Endothelial cell of umbilical vein (primary cell): ENCODE measurements around the gene CDIPT. TPM values are rescaled to one million over a fixed set of nuclear protein-coding genes. Genes with fewer than 3 reads are reported as not detected.

Experiments used
- BruUV-seq: library from RNA; stranded (reverse); fragments of 400-500 nt; replicated peaks from 2 replicates; lab custom pipeline; 2021; lab: Mats Ljungman, UMichigan
- CTCF ChIA-PET: fragments of 300-600, 350-600 bp; sonication (Branson Sonifier 250); formaldehyde crosslinking; loops from one replicate; lab custom pipeline; 2021; ENCODE audit warnings: antibody characterized with exemption, inconsistent platforms; lab: Charles Lee
- POLR2A ChIA-PET: fragments of 300-600, 350-600 bp; sonication (Branson Sonifier 250); formaldehyde crosslinking; loops from one replicate; lab custom pipeline; 2021; ENCODE audit warnings: antibody characterized with exemption, inconsistent platforms; lab: Charles Lee
- DNase-seq: peaks from one replicate; pipeline ENCODE4 v3.0.0-alpha.2; 2011; ENCODE audit warnings: low read depth, low spot score
- FAIRE-seq: peaks from 2 replicates; lab custom pipeline; 2011; peaks lifted over from hg19 to GRCh38; lab: Jason Lieb, UNC
- H2AFZ ChIP-seq: 2 replicates; pipeline ENCODE4 v1.6.0; 2012; ENCODE audit warnings: low read depth, low read length, control low read depth, inconsistent platforms
- H3K27ac ChIP-seq: 2 replicates; pipeline ENCODE4 v1.5.1; 2011; ENCODE audit warnings: low read depth, mild to moderate bottlenecking, control low read depth, low read length, moderate library complexity; ENCODE audit not compliant: insufficient read depth
- H3K27me3 ChIP-seq, 2 experiments: 2 replicates each; pipeline versions ENCODE4 v1.6.0 to v1.6.1; 2011; ENCODE audit warnings: low read length in 2 of 2, mixed read lengths in 1 of 2; ENCODE audit not compliant: control insufficient read depth in 2 of 2, insufficient read depth in 2 of 2
- H3K36me3 ChIP-seq, 2 experiments: 2 replicates in 1 of 2; 3 replicates in 1 of 2; pipeline ENCODE4 v1.5.1; 2011; ENCODE audit warnings: low read length in 2 of 2, mild to moderate bottlenecking in 1 of 2, moderate library complexity in 1 of 2; ENCODE audit not compliant: control insufficient read depth in 2 of 2, insufficient read depth in 2 of 2; ENCODE audit errors: extremely low read depth in 1 of 2
- H3K4me1 ChIP-seq: 3 replicates; pipeline ENCODE4 v1.5.1; 2011; ENCODE audit warnings: mild to moderate bottlenecking, low read length; ENCODE audit not compliant: control insufficient read depth, insufficient read depth; ENCODE audit errors: extremely low read depth
- H3K4me2 ChIP-seq: 2 replicates; pipeline ENCODE4 v1.6.1; 2011; ENCODE audit warnings: low read length, control low read depth, mixed read lengths; ENCODE audit not compliant: insufficient read depth
- H3K4me3 ChIP-seq, 3 experiments: fragments of 200-600 bp in 1 of 3; sonication (generic), shearing (Covaris generic) in 1 of 3; replicated peaks in 1 of 3; 2 replicates each; pipeline ENCODE4 v1.5.1; 2011 to 2016; ENCODE audit warnings: control low read depth in 3 of 3, low read length in 3 of 3, mild to moderate bottlenecking in 2 of 3, inconsistent platforms in 1 of 3, low read depth in 1 of 3, moderate library complexity in 1 of 3; ENCODE audit not compliant: insufficient read depth in 1 of 3
- H3K79me2 ChIP-seq: 2 replicates; pipeline ENCODE4 v1.6.0; 2012; ENCODE audit warnings: low read length, inconsistent platforms; ENCODE audit not compliant: control insufficient read depth, insufficient read depth
- H3K9ac ChIP-seq: replicated peaks from 2 replicates; pipeline ENCODE3; 2011; ENCODE audit warnings: low read length, control low read depth; ENCODE audit not compliant: insufficient read depth; ENCODE audit errors: extremely low read depth
- H3K9me1 ChIP-seq: replicated peaks from 3 replicates; pipeline ENCODE4 v1.6.0; 2011; ENCODE audit warnings: mild to moderate bottlenecking, low read length; ENCODE audit not compliant: control insufficient read depth, insufficient read depth; ENCODE audit errors: extremely low read depth
- H3K9me3 ChIP-seq: replicated peaks from 2 replicates; pipeline ENCODE4 v1.5.1; 2012; ENCODE audit warnings: low read length, inconsistent platforms; ENCODE audit not compliant: control insufficient read depth, insufficient read depth
- H4K20me1 ChIP-seq: replicated peaks from 2 replicates; pipeline ENCODE3; 2011; ENCODE audit warnings: mild to moderate bottlenecking, low read length; ENCODE audit not compliant: control insufficient read depth, insufficient read depth; ENCODE audit errors: extremely low read depth
- CTCF ChIP-seq, 2 donors: IDR thresholded peaks; 1 replicate in 1 of 2; 2 replicates in 1 of 2; pipeline ENCODE4 v1.5.1; 2011; ENCODE audit warnings: low read length in 2 of 2, mild to moderate bottlenecking in 2 of 2, moderate library complexity in 2 of 2, control low read depth in 1 of 2, inconsistent platforms in 1 of 2, low read depth in 1 of 2; ENCODE audit not compliant: insufficient read depth in 1 of 2; ENCODE audit errors: extremely low read depth in 1 of 2
- EZH2 ChIP-seq: IDR thresholded peaks from 2 replicates; pipeline ENCODE4 v1.6.1; 2012; ENCODE audit warnings: borderline replicate concordance, low read depth, mild to moderate bottlenecking, moderate library complexity, low read length, inconsistent platforms; ENCODE audit not compliant: severe bottlenecking
- FOS ChIP-seq: IDR thresholded peaks from 2 replicates; pipeline ENCODE4 v1.6.1; 2011; ENCODE audit warnings: mild to moderate bottlenecking, low read length, moderate library complexity, borderline replicate concordance; ENCODE audit not compliant: insufficient read depth
- JUN ChIP-seq: IDR thresholded peaks from 2 replicates; pipeline ENCODE4 v1.6.1; 2011; ENCODE audit warnings: borderline replicate concordance, low read depth; ENCODE audit not compliant: insufficient read length, insufficient read depth
- MAX ChIP-seq: IDR thresholded peaks from 2 replicates; pipeline ENCODE4 v1.6.1; 2011; ENCODE audit not compliant: insufficient read depth, insufficient read length
- MYC ChIP-seq: IDR thresholded peaks from one replicate; pipeline ENCODE4 v1.6.1; 2011; ENCODE audit warnings: mild to moderate bottlenecking, low read depth, low read length
- POLR2A ChIP-seq: IDR thresholded peaks from 2 replicates; pipeline ENCODE4 v1.6.1; 2012; ENCODE audit warnings: low read depth, mild to moderate bottlenecking, control low read depth, low read length
- POLR2AphosphoS5 ChIP-seq: IDR thresholded peaks from 2 replicates; pipeline ENCODE4 v1.6.1; 2012; ENCODE audit warnings: low read depth, mild to moderate bottlenecking, control low read depth, low read length, moderate library complexity; ENCODE audit not compliant: insufficient read depth
- dilution Hi-C: fragments of 300-500 bp; cut with MboI; formaldehyde crosslinking; loops from one replicate; pipeline ENCODE4 v1.15.0; 2019; ENCODE audit warnings: low sequenced_read_pairs; ENCODE audit not compliant: extremely low pct_ligation_motif_present
- intact Hi-C: fragments of 100-400 bp; cut with micrococcal nuclease; formaldehyde crosslinking; loops from one replicate; pipeline ENCODE4 v1.10.0; 2022
- polyA plus RNA-seq, 4 experiments: library from polyadenylated mRNA; depleted of rRNA in 3 of 4; stranded (reverse) in 3 of 4; unstranded in 1 of 4; fragments of >200 nt; gene quantifications; 2 replicates each; pipeline versions ENCODE4 v1.2.1 to v1.2.3, GENCODE V29; 2011 to 2012; ENCODE audit warnings: missing spikeins in 1 of 4
- total RNA-seq: library from RNA; stranded (reverse); gene quantifications from 2 replicates; pipeline ENCODE4 v1.2.3, GENCODE V29; 2021

CDIPT gene
- total and polyA plus RNA-seq, 2 donors (not counting 3 experiments of a cell fraction or from before 2014, with no cell fraction given), result 68.7 to 161 TPM

GRCh38 chr16:29825145-29826044 is 37.6 kb downstream of the CDIPT start:
- Histone ChIP-seq H3K36me3 (no peaks in the 10 kb centered on the region), H3K4me2 (peak overlapping the region; percentile 40), H3K9me3 (no peaks in the 10 kb centered on the region), H2AFZ (peak overlapping the region; percentile 7), H3K4me1 (peaks cover 47% of the 10 kb centered on the region), H4K20me1 (no peaks in the 10 kb centered on the region), H3K27ac (peak overlapping the region; percentile 73), H3K79me2 (peaks cover 29% of the 10 kb centered on the region), H3K9ac (no peak overlapping the region), H3K27me3 (no peaks in the 10 kb centered on the region), H3K9me1 (no peaks in the 10 kb centered on the region), H3K4me3 (no peak overlapping the region)
- intact Hi-C loops (loop anchor here (10.0 kb wide), 1 partner anchor 79 kb away; the partner anchor contains the start of gene ASPHD1), dilution Hi-C loops (no loop called here)
- CTCF ChIA-PET, result interaction anchor here (0.6 to 7.0 kb wide), 8 partner anchors 9 to 125 kb away, joined by 3 to 66 read pairs (median 4); partner anchors contain the start of gene PAGR1
- FAIRE-seq (no peak), DNase-seq (peak; percentile 65)
- TF ChIP-seq JUN, result no peak
- peak; percentile 39 for TF ChIP-seq FOS
- TF ChIP-seq EZH2, result no peak
- TF ChIP-seq POLR2A, result no peak
- TF ChIP-seq MAX, result no peak
- no peak for TF ChIP-seq POLR2AphosphoS5
- no peak for TF ChIP-seq CTCF (IDR thresholded peaks at IDR 0.05; ENCODE audit: extremely low read depth in 1 of 2, insufficient read depth in 1 of 2, low read depth in 1 of 2, low read length in 2 of 2)
- no peak for TF ChIP-seq MYC
- BruUV-seq, result no TSS peak
- POLR2A ChIA-PET, result interaction anchor here (0.6 kb wide), 1 partner anchor 18 kb away, joined by 3 read pairs; no protein-coding TSS in a partner anchor
